H1 (cell line): ENCODE results near the gene BBLN. TPM values are rescaled to one million over a fixed set of nuclear protein-coding genes. Genes with fewer than 3 reads are reported as not detected.

Experiments
- HDAC6 ChIP-seq: IDR thresholded peaks from one replicate; pipeline ENCODE4 v1.7.1; 2012; ENCODE audit warnings: low read depth, mild to moderate bottlenecking, inconsistent platforms, low read length, moderate library complexity
- KDM1A ChIP-seq: fragments of 200-600, 300-600 bp; sonication (generic); IDR thresholded peaks from 2 replicates; pipeline ENCODE4 v1.7.1; 2016; ENCODE audit warnings: mild to moderate bottlenecking, low read length, borderline replicate concordance
- POLR2A ChIP-seq, 2 experiments: IDR thresholded peaks; 1 replicate in 1 of 2; 2 replicates in 1 of 2; pipeline ENCODE4 v1.6.1; 2011; ENCODE audit warnings: low read depth in 2 of 2, low read length in 2 of 2, mild to moderate bottlenecking in 2 of 2; ENCODE audit errors: control extremely low read depth in 1 of 2
- SIN3A ChIP-seq, 2 experiments: IDR thresholded peaks in 1 of 2; conservative IDR thresholded peaks in 1 of 2; 2 replicates each; pipeline ENCODE4 v1.6.1; 2011 to 2012; ENCODE audit warnings: low read length in 2 of 2, improper control_type of control experiment in 1 of 2, low read depth in 1 of 2, mild to moderate bottlenecking in 1 of 2
- polyA plus RNA-seq, 7 experiments: library from polyadenylated mRNA; depleted of rRNA in 3 of 7; stranded (reverse) in 5 of 7; unstranded in 2 of 7; fragments of >200 nt in 5 of 7; fragments of 200-250 nt in 2 of 7; gene quantifications; 1 replicate in 5 of 7; 2 replicates in 1 of 7; 4 replicates in 1 of 7; pipeline versions ENCODE4 v1.2.1 to v1.2.3, GENCODE V29; 2011 to 2013; ENCODE audit warnings: missing spikeins in 2 of 7, mixed read lengths in 2 of 7
- total RNA-seq: library from RNA; stranded (reverse); fragmentation: NEBNext Ultra II Directional; extraction: Animal tissue kit (Norgen Biotek cat#: 25700); gene quantifications from 2 replicates; pipeline ENCODE4 v1.2.1, GENCODE V29; 2021
- TF ChIP-seq, protein P1 (sequence below), 3 experiments: IDR thresholded peaks; 1 replicate in 2 of 3; 2 replicates in 1 of 3; pipeline versions ENCODE4 v1.5.1 to v1.6.1; 2011; ENCODE audit warnings: low read length in 3 of 3, mild to moderate bottlenecking in 3 of 3, inconsistent platforms in 2 of 3, low read depth in 1 of 3, moderate library complexity in 1 of 3; ENCODE audit not compliant: insufficient read depth in 1 of 3; ENCODE audit errors: control extremely low read depth in 1 of 3

Gene BBLN
- total and polyA plus RNA-seq, 2 of the 8 experiments (the other 6 are each of a cell fraction or from before 2014, with no cell fraction given) = 63.1 to 164 TPM

DNA sequence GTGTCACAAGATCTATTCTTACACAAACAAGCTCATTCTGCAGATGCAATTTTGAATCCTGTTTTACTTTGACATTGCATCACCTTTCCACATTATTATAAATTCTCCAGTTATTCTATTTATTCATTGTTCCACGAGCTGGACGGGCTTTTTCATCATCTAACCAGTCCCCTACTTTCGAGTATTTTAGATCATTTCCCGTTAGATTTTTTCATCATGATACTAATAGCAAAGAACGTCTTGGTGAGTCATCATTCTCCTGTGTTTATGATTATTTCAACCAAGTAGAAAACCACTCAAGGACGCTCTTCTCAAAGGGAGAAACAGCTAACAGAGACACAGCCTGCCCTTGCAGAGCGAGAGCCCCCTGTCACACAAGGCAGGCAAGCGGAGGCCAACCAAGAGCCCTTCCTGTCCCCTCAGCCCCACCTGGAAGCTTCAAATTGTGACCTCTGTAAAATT is 15.1 kb downstream of the BBLN start (continued):
- TF ChIP-seq, protein P1, sequence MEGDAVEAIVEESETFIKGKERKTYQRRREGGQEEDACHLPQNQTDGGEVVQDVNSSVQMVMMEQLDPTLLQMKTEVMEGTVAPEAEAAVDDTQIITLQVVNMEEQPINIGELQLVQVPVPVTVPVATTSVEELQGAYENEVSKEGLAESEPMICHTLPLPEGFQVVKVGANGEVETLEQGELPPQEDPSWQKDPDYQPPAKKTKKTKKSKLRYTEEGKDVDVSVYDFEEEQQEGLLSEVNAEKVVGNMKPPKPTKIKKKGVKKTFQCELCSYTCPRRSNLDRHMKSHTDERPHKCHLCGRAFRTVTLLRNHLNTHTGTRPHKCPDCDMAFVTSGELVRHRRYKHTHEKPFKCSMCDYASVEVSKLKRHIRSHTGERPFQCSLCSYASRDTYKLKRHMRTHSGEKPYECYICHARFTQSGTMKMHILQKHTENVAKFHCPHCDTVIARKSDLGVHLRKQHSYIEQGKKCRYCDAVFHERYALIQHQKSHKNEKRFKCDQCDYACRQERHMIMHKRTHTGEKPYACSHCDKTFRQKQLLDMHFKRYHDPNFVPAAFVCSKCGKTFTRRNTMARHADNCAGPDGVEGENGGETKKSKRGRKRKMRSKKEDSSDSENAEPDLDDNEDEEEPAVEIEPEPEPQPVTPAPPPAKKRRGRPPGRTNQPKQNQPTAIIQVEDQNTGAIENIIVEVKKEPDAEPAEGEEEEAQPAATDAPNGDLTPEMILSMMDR (IDR thresholded peaks at IDR 0.05; ENCODE audit: control extremely low read depth in 1 of 3, insufficient read depth in 1 of 3, low read depth in 1 of 3, low read length in 3 of 3) = no peak
- TF ChIP-seq HDAC6 (no peak), KDM1A (no peak), SIN3A (conservative IDR thresholded peaks at IDR 0.05 in 1 of 2, IDR thresholded peaks at IDR 0.05 in 1 of 2; ENCODE audit: low read depth in 1 of 2, low read length in 2 of 2) (no peak), POLR2A (IDR thresholded peaks at IDR 0.05; ENCODE audit: control extremely low read depth in 1 of 2, low read depth in 2 of 2, low read length in 2 of 2) (no peak)
